ENCODE results near the gene PRKX. TPM values are rescaled to one million over a fixed set of nuclear protein-coding genes. Genes with fewer than 3 reads are reported as not detected.
"Not testable (repeated sequence)": the region's sequence is repeated elsewhere in the genome, so short reads cannot be mapped to it uniquely, and the experiment has no call there.

The PRKX gene
- total RNA-seq, 3 donors from 2014 or later (not counting 1 experiment from before 2014, with no cell fraction given): 44.9 to 131 (median 97.6) TPM

GRCh38 chrX:3706481-3706880, 7.0 kb downstream of the PRKX start:
- Histone ChIP-seq H3K27me3 (ENCODE audit: control insufficient read depth, insufficient read depth, low read length) (no peaks in the 10 kb centered on the region), H3K9me3 (ENCODE audit: control insufficient read depth, insufficient read depth, low read length) (no peaks in the 10 kb centered on the region), H3K36me3 (ENCODE audit: control insufficient read depth, insufficient read depth, low read length) (no peaks in the 10 kb centered on the region), H3K4me1 (ENCODE audit: control insufficient read depth, insufficient read depth, low read length) (peaks cover 64% of the 10 kb centered on the region), H3K4me3 (ENCODE audit: low read length) (no peak overlapping the region), H3K27ac (ENCODE audit: low read length) (peak overlapping the region; percentile 64)
- ATAC-seq: no peak
- intact Hi-C loops (cut with micrococcal nuclease): loop anchor here (5.0 kb wide), 1 partner anchor 36 kb away; no protein-coding TSS in a partner anchor
- Mint-ChIP-seq H3K27ac (peak overlapping the region; percentile 87 to 96), H3K36me3 (no peaks in the 10 kb centered on the region), H3K9me3 (no peaks in the 10 kb centered on the region), H3K4me3 (peak overlapping the region; percentile 66), H3K27me3 (ENCODE audit: low read depth in 2 of 2) (no peaks in the 10 kb centered on the region), H3K4me1 (peaks cover 16 to 65% of the 10 kb centered on the region in 2 donors)
- DNase-seq: no peak
- TF ChIP-seq CTCF (IDR thresholded peaks at IDR 0.05): no peak
- WGBS (ENCODE audit: insufficient coverage): 91% methylated on average over 11 of the region's 11 CpGs

- H3K27me3 ChIP-seq (ENCODE audit: control insufficient read depth, insufficient read depth, low read length); H3K9me3 Mint-ChIP-seq; H3K36me3 ChIP-seq (ENCODE audit: control insufficient read depth, insufficient read depth, low read length); intact Hi-C loops (cut with micrococcal nuclease); H3K4me3 ChIP-seq (ENCODE audit: low read length); H3K27me3 Mint-ChIP-seq (ENCODE audit: low read depth in 2 of 2); ATAC-seq; DNase-seq; H3K36me3 Mint-ChIP-seq; H3K9me3 ChIP-seq (ENCODE audit: control insufficient read depth, insufficient read depth, low read length); H3K27ac ChIP-seq (ENCODE audit: low read length): not testable (repeated sequence)
- peak overlapping the region; percentile 4 for H3K4me3 Mint-ChIP-seq
- WGBS (ENCODE audit: insufficient coverage): 94% methylated on average over 2 of the region's 3 CpGs
- peaks cover 26 to 70% of the 10 kb centered on the region in 2 donors for H3K4me1 Mint-ChIP-seq
- H3K4me1 ChIP-seq (ENCODE audit: control insufficient read depth, insufficient read depth, low read length): peaks cover 51% of the 10 kb centered on the region
- H3K27ac Mint-ChIP-seq: peak overlapping the region in 1 of 2 donors; percentile 96
Measured at GRCh38 chrX:3703251-3703650, 10.2 kb downstream of the PRKX start.

GRCh38 chrX:3702095-3702494, 11.4 kb downstream of the PRKX start:
- ATAC-seq; intact Hi-C loops (cut with micrococcal nuclease); H3K36me3 Mint-ChIP-seq; H3K36me3 ChIP-seq (ENCODE audit: control insufficient read depth, insufficient read depth, low read length); DNase-seq; H3K4me3 ChIP-seq (ENCODE audit: low read length); H3K27ac ChIP-seq (ENCODE audit: low read length); H3K9me3 Mint-ChIP-seq; H3K9me3 ChIP-seq (ENCODE audit: control insufficient read depth, insufficient read depth, low read length); H3K27me3 ChIP-seq (ENCODE audit: control insufficient read depth, insufficient read depth, low read length); H3K27me3 Mint-ChIP-seq (ENCODE audit: low read depth in 2 of 2): not testable (repeated sequence)
- Mint-ChIP-seq H3K4me1 (peaks cover 28 to 72% of the 10 kb centered on the region in 2 donors), H3K4me3 (peak overlapping the region; percentile 2), H3K27ac (peak overlapping the region; percentile 92 to 93)
- WGBS (ENCODE audit: insufficient coverage): 81% methylated on average over 2 of the region's 3 CpGs
- peaks cover 51% of the 10 kb centered on the region for H3K4me1 ChIP-seq (ENCODE audit: control insufficient read depth, insufficient read depth, low read length)

- peaks cover 29 to 72% of the 10 kb centered on the region in 2 donors for H3K4me1 Mint-ChIP-seq
- ATAC-seq: not testable (repeated sequence)
Measured at GRCh38 chrX:3701445-3701928, 12.0 kb downstream of the PRKX start.

GRCh38 chrX:3699821-3700381, 13.5 kb downstream of the PRKX start:
- Mint-ChIP-seq H3K4me3 (peak overlapping the region; percentile 89), H3K36me3 (no peaks in the 10 kb centered on the region), H3K4me1 (peaks cover 44 to 81% of the 10 kb centered on the region in 2 donors), H3K27ac (peak overlapping the region; percentile 92 to 93), H3K9me3 (no peaks in the 10 kb centered on the region), H3K27me3 (ENCODE audit: low read depth in 2 of 2) (no peaks in the 10 kb centered on the region)
- H3K4me1 ChIP-seq (ENCODE audit: control insufficient read depth, insufficient read depth, low read length): peaks cover 41% of the 10 kb centered on the region
- H3K9me3 ChIP-seq (ENCODE audit: control insufficient read depth, insufficient read depth, low read length): no peaks in the 10 kb centered on the region
- ATAC-seq (peak in 2 of 3 donors; percentile 34 to 37), DNase-seq (peak in 1 of 2 donors; percentile 36)
- no peaks in the 10 kb centered on the region for H3K27me3 ChIP-seq (ENCODE audit: control insufficient read depth, insufficient read depth, low read length)
- WGBS (ENCODE audit: insufficient coverage): 0% methylated on average over 6 of the region's 9 CpGs
- no peak for TF ChIP-seq CTCF (IDR thresholded peaks at IDR 0.05)
- intact Hi-C loops (cut with micrococcal nuclease): no loop called here
- H3K4me3 ChIP-seq (ENCODE audit: low read length): peak overlapping the region; percentile 44
- peak overlapping the region; percentile 91 for H3K27ac ChIP-seq (ENCODE audit: low read length)
- no peaks in the 10 kb centered on the region for H3K36me3 ChIP-seq (ENCODE audit: control insufficient read depth, insufficient read depth, low read length)

More at GRCh38 chrX:3701445-3701928, 12.0 kb downstream of the PRKX start:
- H3K36me3 ChIP-seq (ENCODE audit: control insufficient read depth, insufficient read depth, low read length); H3K27ac ChIP-seq (ENCODE audit: low read length); H3K27me3 Mint-ChIP-seq (ENCODE audit: low read depth in 2 of 2); DNase-seq; H3K9me3 ChIP-seq (ENCODE audit: control insufficient read depth, insufficient read depth, low read length); H3K9me3 Mint-ChIP-seq; H3K4me3 ChIP-seq (ENCODE audit: low read length); H3K36me3 Mint-ChIP-seq; H3K27me3 ChIP-seq (ENCODE audit: control insufficient read depth, insufficient read depth, low read length); intact Hi-C loops (cut with micrococcal nuclease): not testable (repeated sequence)
- Mint-ChIP-seq H3K27ac (peak overlapping the region; percentile 92 to 93), H3K4me3 (peak overlapping the region; percentile 89)
- WGBS (ENCODE audit: insufficient coverage): 100% methylated on average over 9 of the region's 10 CpGs
- peaks cover 51% of the 10 kb centered on the region for H3K4me1 ChIP-seq (ENCODE audit: control insufficient read depth, insufficient read depth, low read length)
